Subcutaneous adipose tissue (tissue), 4 donors: ENCODE measurements around the gene KIF21A. TPM values are rescaled to one million over a fixed set of nuclear protein-coding genes. Genes with fewer than 3 reads are reported as not detected.

Source experiments
- total RNA-seq, 4 donors: library from RNA; depleted of rRNA; stranded (reverse); fragments of >200 nt; gene quantifications; one replicate each; pipeline ENCODE4 v1.1.0, GENCODE V29; 2016
- TF ChIP-seq, protein P1 (sequence below): fragments of 450-650 bp; IDR thresholded peaks from one replicate; pipeline ENCODE4 v1.5.1; 2016; ENCODE audit warnings: low read depth, mild to moderate bottlenecking, control low read depth, antibody characterized with exemption, moderate library complexity

Gene KIF21A
- total RNA-seq, 4 donors from 2014 or later, result 9.2 to 27.1 (median 20.8) TPM

DNA sequence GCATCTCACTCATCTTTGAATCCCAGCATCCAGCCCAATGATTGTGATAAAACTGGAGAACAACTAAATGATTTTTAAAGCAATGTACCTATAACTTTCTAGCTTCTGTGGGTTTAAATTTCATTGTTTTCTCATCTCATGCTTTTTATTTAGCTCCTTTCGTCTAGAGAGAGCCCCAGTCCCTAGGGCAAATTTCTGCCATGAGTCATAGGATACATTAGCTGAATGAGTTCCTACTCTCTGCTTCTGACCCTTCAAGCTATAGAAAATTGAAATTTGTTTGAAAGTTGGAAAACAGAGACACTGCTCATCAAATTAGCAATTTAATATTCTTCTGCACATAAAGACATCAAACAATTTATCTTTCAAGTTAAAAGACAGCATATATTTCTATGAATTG lies 113.9 kb downstream of the KIF21A start:
- TF ChIP-seq, protein P1, sequence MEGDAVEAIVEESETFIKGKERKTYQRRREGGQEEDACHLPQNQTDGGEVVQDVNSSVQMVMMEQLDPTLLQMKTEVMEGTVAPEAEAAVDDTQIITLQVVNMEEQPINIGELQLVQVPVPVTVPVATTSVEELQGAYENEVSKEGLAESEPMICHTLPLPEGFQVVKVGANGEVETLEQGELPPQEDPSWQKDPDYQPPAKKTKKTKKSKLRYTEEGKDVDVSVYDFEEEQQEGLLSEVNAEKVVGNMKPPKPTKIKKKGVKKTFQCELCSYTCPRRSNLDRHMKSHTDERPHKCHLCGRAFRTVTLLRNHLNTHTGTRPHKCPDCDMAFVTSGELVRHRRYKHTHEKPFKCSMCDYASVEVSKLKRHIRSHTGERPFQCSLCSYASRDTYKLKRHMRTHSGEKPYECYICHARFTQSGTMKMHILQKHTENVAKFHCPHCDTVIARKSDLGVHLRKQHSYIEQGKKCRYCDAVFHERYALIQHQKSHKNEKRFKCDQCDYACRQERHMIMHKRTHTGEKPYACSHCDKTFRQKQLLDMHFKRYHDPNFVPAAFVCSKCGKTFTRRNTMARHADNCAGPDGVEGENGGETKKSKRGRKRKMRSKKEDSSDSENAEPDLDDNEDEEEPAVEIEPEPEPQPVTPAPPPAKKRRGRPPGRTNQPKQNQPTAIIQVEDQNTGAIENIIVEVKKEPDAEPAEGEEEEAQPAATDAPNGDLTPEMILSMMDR, result no peak

DNA sequence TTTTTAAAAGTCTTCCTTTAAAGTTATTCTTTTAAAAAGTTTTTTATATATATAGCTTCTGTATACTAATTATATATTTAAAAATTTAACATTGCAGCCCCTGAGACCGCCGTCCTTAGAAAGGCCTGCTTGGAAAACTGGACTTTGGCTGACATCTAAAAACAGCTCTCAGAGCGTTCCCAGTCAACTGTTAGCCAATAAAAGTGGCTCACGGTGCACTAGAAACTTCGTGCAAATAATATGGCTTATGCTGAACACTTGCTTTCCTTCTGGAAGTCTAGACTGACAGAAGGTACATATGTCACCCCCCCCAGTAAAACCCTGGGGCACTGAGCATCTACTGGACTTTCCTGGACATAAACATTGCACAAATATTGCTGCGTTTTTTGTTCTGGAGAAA lies 115.0 kb downstream of the KIF21A start:
- TF ChIP-seq, protein P1, result no peak

DNA sequence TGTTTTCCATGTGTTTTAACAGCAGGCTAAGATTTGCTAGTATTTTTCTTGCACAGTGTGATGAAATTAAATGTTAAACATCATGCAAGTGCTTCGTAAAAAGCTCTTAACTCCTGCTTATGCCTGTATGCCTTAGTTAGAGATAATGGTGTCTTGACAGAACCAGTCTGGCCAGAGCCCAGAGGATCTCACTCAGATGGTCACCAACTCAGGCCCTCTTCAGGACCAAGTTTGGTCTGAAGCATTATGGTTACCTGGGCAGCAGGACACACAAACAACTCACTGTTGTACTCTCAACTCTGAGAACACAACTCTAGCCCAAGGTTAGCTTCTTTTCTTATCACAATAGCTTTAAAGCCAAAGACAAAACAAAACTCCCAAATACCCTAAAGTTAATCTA lies 115.4 kb downstream of the KIF21A start:
- TF ChIP-seq, protein P1, result no peak

DNA sequence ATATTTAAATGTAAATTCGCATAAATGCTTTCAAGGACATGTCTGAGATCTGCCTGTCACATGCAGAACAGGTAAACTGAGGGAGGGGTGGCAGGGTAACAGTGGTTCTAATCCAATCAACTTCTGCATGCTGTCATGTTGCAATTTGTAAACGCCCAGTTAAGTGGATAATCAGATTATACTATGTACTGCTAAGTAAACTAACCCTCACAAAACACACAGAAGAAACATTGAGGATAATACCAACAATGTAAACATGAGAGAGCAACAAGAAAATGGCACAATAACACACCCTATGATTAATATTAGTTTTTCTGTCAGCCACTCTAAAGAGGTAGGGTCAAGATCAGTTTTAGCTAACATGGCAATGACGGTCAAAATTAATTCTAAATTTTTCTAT lies 123.7 kb downstream of the KIF21A start:
- TF ChIP-seq, protein P1, result no peak

DNA sequence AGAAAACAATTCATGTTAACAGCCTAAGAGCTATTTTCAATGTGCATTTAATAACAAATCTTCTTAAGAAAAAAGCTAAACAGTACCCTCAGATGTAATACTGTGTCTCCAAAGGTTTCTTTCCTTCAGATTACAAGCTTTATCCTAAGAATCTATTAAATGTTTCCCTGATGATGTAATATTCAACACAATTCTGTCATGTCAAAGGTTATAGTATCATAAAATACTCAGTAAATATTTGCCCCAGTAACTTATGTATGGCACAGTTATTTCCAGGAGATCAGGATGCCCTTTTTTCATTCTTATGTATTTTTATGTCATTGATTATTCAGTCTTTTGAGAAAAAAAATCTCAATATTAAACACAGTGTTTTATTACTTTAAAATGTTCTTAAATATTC lies 128.4 kb downstream of the KIF21A start:
- TF ChIP-seq, protein P1, result no peak

DNA sequence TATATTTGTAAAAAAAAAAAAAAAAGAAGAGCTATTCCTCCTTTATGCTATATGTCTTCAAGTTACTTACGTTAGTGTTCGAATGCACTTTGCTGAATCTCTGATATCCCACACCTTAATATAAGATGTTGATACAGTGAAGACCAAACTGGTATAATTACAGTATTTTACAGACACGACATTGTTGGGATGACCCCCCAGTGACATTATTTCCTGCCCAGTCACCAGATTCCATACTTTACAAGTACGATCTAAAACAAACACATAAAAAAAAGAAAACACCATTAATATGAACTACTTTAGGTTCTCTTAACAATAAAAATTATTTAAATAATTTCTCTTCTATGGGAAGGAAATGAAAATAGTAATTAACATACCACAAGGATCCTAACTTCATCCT lies 133.4 kb downstream of the KIF21A start:
- TF ChIP-seq, protein P1, result no peak

DNA sequence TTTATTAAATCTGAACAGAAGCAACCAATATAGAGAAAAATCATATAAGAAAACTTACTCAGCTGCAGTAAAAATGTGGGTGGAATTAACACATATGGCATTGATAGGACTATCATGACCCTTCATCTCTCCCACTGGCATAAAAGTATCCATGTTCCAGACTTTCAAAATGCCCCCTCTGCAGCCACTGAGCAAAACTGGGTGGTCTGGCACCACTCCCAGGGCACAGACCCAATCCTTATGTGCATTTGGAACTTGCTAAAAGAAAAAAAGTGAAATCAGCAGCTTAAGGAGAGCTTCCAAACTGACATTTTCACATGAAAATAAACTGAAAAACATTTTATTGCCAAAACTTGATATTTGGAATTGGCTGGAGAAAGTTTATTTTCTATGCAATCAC lies 141.5 kb downstream of the KIF21A start:
- TF ChIP-seq, protein P1, result no peak
